Gastroesophageal sphincter (tissue), 4 donors: Measurements from ENCODE around the gene MICU1. TPM values are rescaled to one million over a fixed set of nuclear protein-coding genes. Genes with fewer than 3 reads are reported as not detected.

ENCODE experiments used
- ATAC-seq: fragments of 150-250 bp; one replicate; pipeline ENCODE4 v1.9.1; 2016; ENCODE audit warnings: mild to moderate bottlenecking, moderate library complexity
- H3K27ac ChIP-seq, 4 donors: fragments of 200-600 bp; sonication (generic) in 3 of 4; 1 replicate in 3 of 4; 2 replicates in 1 of 4; pipeline ENCODE4 v1.5.1; 2016 to 2019
- H3K27me3 ChIP-seq: fragments of 200-600 bp; sonication (generic); one replicate; pipeline ENCODE4 v1.5.1; 2019
- H3K36me3 ChIP-seq, 2 donors: fragments of 200-600 bp; sonication (generic); one replicate each; pipeline ENCODE4 v1.5.1; 2019; ENCODE audit warnings: control low read depth in 1 of 2
- H3K4me1 ChIP-seq, 3 donors: fragments of 200-600 bp; sonication (generic); 1 replicate in 2 of 3; 2 replicates in 1 of 3; pipeline ENCODE4 v1.5.1; 2016 to 2019; ENCODE audit warnings: control low read depth in 2 of 3
- H3K4me3 ChIP-seq, 2 donors: fragments of 200-600 bp; sonication (generic); one replicate each; pipeline ENCODE4 v1.5.1; 2019; ENCODE audit warnings: mild to moderate bottlenecking in 1 of 2, moderate library complexity in 1 of 2
- H3K9me3 ChIP-seq, 3 donors: fragments of 200-600 bp; sonication (generic); one replicate each; pipeline ENCODE4 v1.5.1; 2017 to 2019; ENCODE audit warnings: control low read depth in 2 of 3
- EP300 ChIP-seq: sonication (generic); formaldehyde crosslinking; IDR thresholded peaks from one replicate; pipeline ENCODE4 v1.6.1; 2017; ENCODE audit warnings: antibody characterized with exemption, mild to moderate bottlenecking
- POLR2A ChIP-seq, 2 donors: fragments of 450-650 bp; IDR thresholded peaks; one replicate each; pipeline ENCODE4 v1.6.1; 2017; ENCODE audit warnings: antibody characterized with exemption in 2 of 2, mild to moderate bottlenecking in 2 of 2, moderate library complexity in 1 of 2
- POLR2AphosphoS5 ChIP-seq: sonication (generic); formaldehyde crosslinking; IDR thresholded peaks from one replicate; pipeline ENCODE4 v1.6.1; 2017; ENCODE audit warnings: antibody characterized with exemption
- WGBS, 2 donors: methylation state at CpG; one replicate each; pipeline ENCODE4 v1.1.5; 2018; ENCODE audit warnings: low coverage in 1 of 2; 5-methylcytosine and 5-hydroxymethylcytosine counted together
- total RNA-seq, 4 donors: library from RNA; depleted of rRNA; stranded (reverse); fragments of >200 nt; gene quantifications; one replicate each; pipeline ENCODE4 v1.1.0, GENCODE V29; 2016
- TF ChIP-seq, protein P1 (sequence below), 4 experiments: fragments of 200-600 bp in 2 of 4; fragments of 450-650 bp in 2 of 4; sonication (generic) in 1 of 4; IDR thresholded peaks; one replicate each; pipeline ENCODE4 v1.5.1; 2017 to 2019; ENCODE audit warnings: antibody characterized with exemption in 4 of 4, mild to moderate bottlenecking in 2 of 4, moderate library complexity in 2 of 4

The MICU1 gene
- total RNA-seq, 4 donors from 2014 or later, result 37.5 to 42.2 (median 40.8) TPM

DNA sequence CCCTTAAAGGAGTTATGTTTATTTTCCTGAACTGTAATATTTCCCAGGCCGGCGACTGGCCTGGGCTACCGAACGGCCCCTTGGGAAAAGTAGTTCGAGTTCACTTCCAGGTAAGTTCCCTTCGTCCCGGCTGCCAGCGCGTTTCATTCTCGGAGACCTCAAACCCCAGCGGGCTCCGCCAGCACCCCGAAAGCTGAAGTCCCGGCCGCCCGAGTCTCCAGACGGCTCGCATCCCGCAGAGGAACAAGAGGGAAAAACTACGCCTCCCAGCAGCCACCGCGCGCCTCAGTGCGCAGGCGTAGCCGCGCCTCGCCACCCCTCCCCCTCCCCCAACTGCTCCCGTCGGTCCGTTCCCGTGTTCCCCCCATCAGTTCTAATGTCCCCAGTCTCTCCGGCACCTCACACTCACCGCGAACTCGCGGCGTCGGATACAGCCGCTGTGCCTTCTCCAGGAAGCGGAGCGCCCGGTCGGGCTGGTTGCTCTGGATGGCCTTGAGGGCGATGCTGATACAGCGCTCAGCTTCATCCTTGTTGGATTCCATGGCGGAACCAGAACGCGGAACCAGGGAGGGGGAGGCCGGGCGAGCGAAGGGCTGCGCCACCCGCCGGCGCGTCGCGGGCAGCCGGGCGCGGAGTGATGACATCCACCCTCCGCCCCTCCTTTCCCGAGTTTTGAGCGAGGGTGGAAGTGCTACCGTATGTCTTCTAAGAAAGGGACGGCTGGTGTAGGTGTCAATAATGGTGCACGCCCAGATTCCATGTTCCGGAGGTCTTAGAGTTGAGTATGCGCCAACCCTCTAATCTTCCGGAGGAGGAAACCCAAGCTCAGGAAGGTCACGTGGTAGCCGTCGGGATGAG is 271.3 kb downstream of the MICU1 start, which contains the start of gene DNAJB12:
Gene DNAJB12 (minus strand): TSS at position 564 of the 858 bp plus-strand sequence. CDS start 22 bp downstream, at position 542.
- WGBS, 2 donors, result 0 to 1% methylated on average over 22 to 31 of the region's 74 CpGs
- Histone ChIP-seq H3K27me3 (no peaks in the 10 kb centered on the region), H3K36me3 (peaks cover 0 to 22% of the 10 kb centered on the region in 2 donors), H3K4me3 (peak within 1 kb of the TSS; percentile 63 to 88), H3K27ac (peak within 1 kb of the TSS; percentile 70 to 99 (median 94)), H3K9me3 (no peaks in the 10 kb centered on the region), H3K4me1 (peaks cover 6 to 46% (median 18%) of the 10 kb centered on the region in 3 donors)
- TF ChIP-seq POLR2AphosphoS5 (peak; percentile 91), EP300 (no peak), POLR2A (IDR thresholded peaks at IDR 0.05) (peak; percentile 71 to 73)
- TF ChIP-seq, protein P1, sequence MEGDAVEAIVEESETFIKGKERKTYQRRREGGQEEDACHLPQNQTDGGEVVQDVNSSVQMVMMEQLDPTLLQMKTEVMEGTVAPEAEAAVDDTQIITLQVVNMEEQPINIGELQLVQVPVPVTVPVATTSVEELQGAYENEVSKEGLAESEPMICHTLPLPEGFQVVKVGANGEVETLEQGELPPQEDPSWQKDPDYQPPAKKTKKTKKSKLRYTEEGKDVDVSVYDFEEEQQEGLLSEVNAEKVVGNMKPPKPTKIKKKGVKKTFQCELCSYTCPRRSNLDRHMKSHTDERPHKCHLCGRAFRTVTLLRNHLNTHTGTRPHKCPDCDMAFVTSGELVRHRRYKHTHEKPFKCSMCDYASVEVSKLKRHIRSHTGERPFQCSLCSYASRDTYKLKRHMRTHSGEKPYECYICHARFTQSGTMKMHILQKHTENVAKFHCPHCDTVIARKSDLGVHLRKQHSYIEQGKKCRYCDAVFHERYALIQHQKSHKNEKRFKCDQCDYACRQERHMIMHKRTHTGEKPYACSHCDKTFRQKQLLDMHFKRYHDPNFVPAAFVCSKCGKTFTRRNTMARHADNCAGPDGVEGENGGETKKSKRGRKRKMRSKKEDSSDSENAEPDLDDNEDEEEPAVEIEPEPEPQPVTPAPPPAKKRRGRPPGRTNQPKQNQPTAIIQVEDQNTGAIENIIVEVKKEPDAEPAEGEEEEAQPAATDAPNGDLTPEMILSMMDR (IDR thresholded peaks at IDR 0.05), result peak in 1 of 4 experiments; percentile 10
- ATAC-seq, result peak; percentile 94

DNA sequence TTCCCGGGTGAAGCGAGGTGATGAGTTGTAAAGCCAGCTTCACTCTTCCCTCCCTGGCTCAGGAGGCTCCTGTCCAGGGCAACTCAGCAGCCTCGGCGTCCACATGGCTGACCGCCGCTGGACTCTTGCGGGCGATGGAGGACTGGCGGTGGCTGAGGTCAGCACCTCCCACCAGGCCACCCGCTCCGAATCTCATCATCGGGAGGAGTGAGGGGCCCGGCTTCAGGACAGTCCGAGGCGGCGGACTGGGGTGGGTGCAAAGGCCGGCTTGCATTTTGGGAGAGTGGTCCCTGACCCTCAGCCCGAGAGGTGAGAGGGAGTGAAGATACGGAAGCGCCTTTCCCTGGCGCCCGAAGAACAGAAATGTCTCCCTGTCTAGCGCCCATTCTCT is 271.9 kb downstream of the MICU1 start:
- no peaks in the 10 kb centered on the region for H3K9me3 ChIP-seq
- no peaks in the 10 kb centered on the region for H3K27me3 ChIP-seq
- 0 to 2% methylated on average over 3 to 8 of the region's 23 CpGs for WGBS, 2 donors
- peaks cover 0 to 28% of the 10 kb centered on the region in 2 donors for H3K36me3 ChIP-seq
- ATAC-seq, result peak; percentile 13
- peaks cover 6 to 52% (median 18%) of the 10 kb centered on the region in 3 donors for H3K4me1 ChIP-seq
- H3K4me3 ChIP-seq, result peak overlapping the region; percentile 63 to 88
- TF ChIP-seq POLR2AphosphoS5 (peak; percentile 3), EP300 (no peak), POLR2A (IDR thresholded peaks at IDR 0.05) (no peak)
- H3K27ac ChIP-seq, result peak overlapping the region; percentile 70 to 99 (median 94)

DNA sequence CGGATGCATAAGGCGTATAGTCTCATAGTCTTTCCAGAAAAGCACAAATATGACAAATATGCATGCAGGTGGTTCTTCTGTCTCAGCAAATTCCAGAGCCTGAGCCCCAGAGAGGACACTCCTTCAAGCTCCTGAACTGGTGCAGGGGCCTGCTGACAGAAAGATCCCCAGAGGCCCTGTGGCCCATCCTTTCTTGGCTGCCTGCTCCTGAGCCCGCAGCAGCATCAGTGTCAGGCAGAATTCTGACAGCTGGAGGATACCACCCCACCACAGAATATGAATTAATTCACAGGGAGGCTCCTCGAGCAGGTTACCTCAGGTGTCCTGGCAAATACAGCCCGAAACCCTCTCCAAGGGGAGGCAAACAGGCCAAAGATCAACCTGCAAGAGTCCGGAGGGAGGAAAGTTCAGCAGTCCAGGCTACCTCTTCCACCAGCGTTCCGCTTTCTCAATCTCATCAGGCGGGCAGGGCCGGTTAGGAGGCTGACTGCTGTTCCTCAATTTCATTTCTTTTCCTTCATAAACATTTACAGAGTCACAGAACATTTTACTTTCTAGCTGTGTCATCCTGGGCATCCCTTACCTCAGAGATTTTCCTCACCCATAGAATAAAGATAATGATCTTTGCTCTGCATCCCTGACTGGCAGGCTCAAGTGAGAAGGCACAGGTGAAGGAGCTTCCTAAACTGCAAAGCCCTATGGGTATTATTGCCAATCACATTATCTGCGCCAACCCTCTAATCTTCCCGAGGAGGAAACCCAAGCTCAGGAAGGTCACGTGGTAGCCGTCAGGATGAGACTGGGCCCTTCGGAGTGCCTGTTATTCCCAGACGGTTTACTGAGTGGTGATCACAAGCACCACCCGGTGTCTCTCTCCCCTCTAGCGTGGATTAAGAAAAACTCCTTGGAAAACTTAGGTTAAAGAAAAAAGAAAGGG is 272.6 kb downstream of the MICU1 start:
- peak overlapping the region; percentile 70 to 99 (median 94) for H3K27ac ChIP-seq
- no peaks in the 10 kb centered on the region for H3K9me3 ChIP-seq
- peaks cover 0 to 35% of the 10 kb centered on the region in 2 donors for H3K36me3 ChIP-seq
- ATAC-seq, result no peak
- H3K4me3 ChIP-seq, result peak overlapping the region; percentile 63 to 88
- 33 to 49% methylated on average over 5 to 16 of the region's 18 CpGs for WGBS, 2 donors
- no peaks in the 10 kb centered on the region for H3K27me3 ChIP-seq
- TF ChIP-seq POLR2A (IDR thresholded peaks at IDR 0.05) (no peak), EP300 (no peak), POLR2AphosphoS5 (no peak)
- TF ChIP-seq, protein P1 (IDR thresholded peaks at IDR 0.05), result no peak
- H3K4me1 ChIP-seq, result peaks cover 6 to 52% (median 18%) of the 10 kb centered on the region in 3 donors

DNA sequence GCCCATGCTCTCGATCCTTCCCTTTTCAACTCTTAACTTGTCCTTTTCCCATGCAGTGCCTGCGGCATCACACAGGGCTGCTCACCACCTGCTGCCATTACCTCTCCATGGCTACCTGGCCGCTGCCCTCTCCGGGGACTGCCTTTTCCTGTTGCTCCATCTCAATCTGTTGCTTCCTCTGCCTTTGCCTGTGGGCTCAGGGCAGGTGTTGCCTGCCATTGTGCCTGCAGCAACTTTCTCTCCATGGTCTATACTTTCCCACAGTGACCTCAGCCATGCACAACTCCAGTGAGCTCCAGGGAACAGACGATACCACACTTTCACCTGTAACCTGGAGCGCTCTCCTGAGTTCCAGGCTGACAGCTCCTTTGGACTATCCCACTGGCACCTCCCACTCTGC is 274.4 kb downstream of the MICU1 start:
- Histone ChIP-seq H3K27me3 (no peaks in the 10 kb centered on the region), H3K4me1 (peaks cover 6 to 52% (median 18%) of the 10 kb centered on the region in 3 donors), H3K27ac (no peak overlapping the region), H3K9me3 (no peaks in the 10 kb centered on the region), H3K4me3 (no peak overlapping the region), H3K36me3 (peaks cover 0 to 53% of the 10 kb centered on the region in 2 donors)
- WGBS, 2 donors, result 92 to 95% methylated on average over 6 of the region's 6 CpGs
- no peak for TF ChIP-seq POLR2A (IDR thresholded peaks at IDR 0.05)
- TF ChIP-seq POLR2AphosphoS5, result no peak
- TF ChIP-seq, protein P1 (IDR thresholded peaks at IDR 0.05), result no peak
- no peak for TF ChIP-seq EP300
- ATAC-seq, result no peak

DNA sequence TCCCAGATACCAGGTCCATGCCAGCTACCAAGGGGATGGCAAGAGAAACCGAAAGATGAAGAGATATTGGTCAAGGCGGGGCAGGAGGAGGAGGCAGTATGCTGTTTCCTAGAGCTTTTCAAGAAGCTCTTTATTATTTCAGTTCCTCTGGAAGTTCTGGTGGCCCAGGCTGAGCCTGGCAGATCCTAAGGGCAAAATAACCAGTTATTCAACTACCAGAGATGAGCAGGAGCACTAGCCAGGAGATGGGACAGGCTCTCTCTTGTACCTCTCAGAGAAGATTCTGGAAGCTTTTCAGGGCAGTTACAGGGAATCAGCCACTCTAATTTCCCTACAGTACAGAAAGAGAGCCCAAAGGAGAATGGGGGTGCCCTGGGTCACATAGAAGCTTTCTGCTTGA is 276.4 kb downstream of the MICU1 start:
- Histone ChIP-seq H3K9me3 (no peaks in the 10 kb centered on the region), H3K36me3 (peaks cover 0 to 63% of the 10 kb centered on the region in 2 donors), H3K27me3 (no peaks in the 10 kb centered on the region), H3K4me3 (no peak overlapping the region), H3K27ac (no peak overlapping the region), H3K4me1 (peaks cover 6 to 53% (median 18%) of the 10 kb centered on the region in 3 donors)
- WGBS, 2 donors, result 67 to 88% methylated on average over 1 to 2 of the region's 2 CpGs
- no peak for TF ChIP-seq EP300
- TF ChIP-seq, protein P1 (IDR thresholded peaks at IDR 0.05), result no peak
- no peak for TF ChIP-seq POLR2A (IDR thresholded peaks at IDR 0.05)
- TF ChIP-seq POLR2AphosphoS5, result no peak
- ATAC-seq, result no peak
